HFFc6 (cell line): Measurements from ENCODE around the gene GFPT2. TPM values are rescaled to one million over a fixed set of nuclear protein-coding genes. Genes with fewer than 3 reads are reported as not detected.

ENCODE experiments used
- DNase-seq: peaks from one replicate; pipeline ENCODE4 v3.0.0-alpha.2; 2018
- H3K27ac Mint-ChIP-seq: 2 replicates; pipeline ENCODE4 v1.8.0; 2020; ENCODE audit warnings: mild to moderate bottlenecking, mixed read lengths
- H3K27me3 Mint-ChIP-seq: 2 replicates; pipeline ENCODE4 v1.8.0; 2021; ENCODE audit warnings: mild to moderate bottlenecking, moderate library complexity, mixed read lengths; ENCODE audit not compliant: insufficient read depth
- H3K36me3 Mint-ChIP-seq: 2 replicates; pipeline ENCODE4 v1.8.0; 2021; ENCODE audit warnings: low read depth, mixed read lengths
- H3K4me1 Mint-ChIP-seq: 2 replicates; pipeline ENCODE4 v1.8.0; 2020; ENCODE audit warnings: low read depth, mixed read lengths
- H3K4me3 Mint-ChIP-seq: 2 replicates; pipeline ENCODE4 v1.8.0; 2020; ENCODE audit warnings: mild to moderate bottlenecking, moderate library complexity, mixed read lengths
- H3K9me3 Mint-ChIP-seq: 2 replicates; pipeline ENCODE4 v1.8.0; 2020; ENCODE audit warnings: mild to moderate bottlenecking, mixed read lengths
- CTCF ChIP-seq: fragments of 200-600 bp; sonication (generic); IDR thresholded peaks from 2 replicates; pipeline ENCODE4 v1.5.0; 2021; ENCODE audit warnings: antibody characterized with exemption, mild to moderate bottlenecking
- total RNA-seq, 6 experiments: library from RNA; stranded (reverse); fragmentation: NEBNext Ultra II Directional; extraction: Animal tissue kit (Norgen Biotek cat#: 25700); gene quantifications; 2 replicates in 1 of 6; 3 replicates in 5 of 6; pipeline ENCODE4 v1.2.3, GENCODE V29; 2021

GFPT2 gene
- total RNA-seq, 6 experiments from 2014 or later: 0.54 to 3.8 (median 1.1) TPM

- H3K27ac Mint-ChIP-seq: no peak overlapping the region
- H3K4me3 Mint-ChIP-seq: no peak overlapping the region
- TF ChIP-seq CTCF: no peak
- H3K36me3 Mint-ChIP-seq: no peaks in the 10 kb centered on the region
- H3K27me3 Mint-ChIP-seq: peaks cover 8% of the 10 kb centered on the region
- H3K9me3 Mint-ChIP-seq: no peaks in the 10 kb centered on the region
- no peak for DNase-seq
- peaks cover 7% of the 10 kb centered on the region for H3K4me1 Mint-ChIP-seq
Observed at GRCh38 chr5:180364306-180364856, 11.2 kb upstream of the GFPT2 start.

- Mint-ChIP-seq H3K27ac (no peak overlapping the region), H3K27me3 (peaks cover 17% of the 10 kb centered on the region), H3K9me3 (no peaks in the 10 kb centered on the region), H3K4me1 (no peaks in the 10 kb centered on the region), H3K36me3 (no peaks in the 10 kb centered on the region), H3K4me3 (no peak overlapping the region)
- TF ChIP-seq CTCF: no peak
- no peak for DNase-seq
Observed at GRCh38 chr5:180360078-180360957, 7.2 kb upstream of the GFPT2 start.

GRCh38 chr5:180358694-180359093 is 5.6 kb upstream of the GFPT2 start:
- peaks cover 22% of the 10 kb centered on the region for H3K27me3 Mint-ChIP-seq
- no peak overlapping the region for H3K4me3 Mint-ChIP-seq
- DNase-seq: no peak
- no peaks in the 10 kb centered on the region for H3K4me1 Mint-ChIP-seq
- no peaks in the 10 kb centered on the region for H3K36me3 Mint-ChIP-seq
- no peak overlapping the region for H3K27ac Mint-ChIP-seq
- H3K9me3 Mint-ChIP-seq: no peaks in the 10 kb centered on the region
- TF ChIP-seq CTCF: no peak

GRCh38 chr5:180358179-180358578 is 5.0 kb upstream of the GFPT2 start:
- Mint-ChIP-seq H3K27ac (no peak overlapping the region), H3K4me1 (no peaks in the 10 kb centered on the region), H3K9me3 (no peaks in the 10 kb centered on the region), H3K36me3 (no peaks in the 10 kb centered on the region), H3K4me3 (no peak overlapping the region), H3K27me3 (peaks cover 20% of the 10 kb centered on the region)
- DNase-seq: no peak
- TF ChIP-seq CTCF: no peak

GRCh38 chr5:180354966-180355365 is 1.8 kb upstream of the GFPT2 start:
- no peak for TF ChIP-seq CTCF
- Mint-ChIP-seq H3K27me3 (peaks cover 32% of the 10 kb centered on the region), H3K4me3 (no peak overlapping the region), H3K27ac (no peak overlapping the region), H3K36me3 (no peaks in the 10 kb centered on the region), H3K9me3 (no peaks in the 10 kb centered on the region), H3K4me1 (no peaks in the 10 kb centered on the region)
- no peak for DNase-seq
